Calu3 (cell line): Measurements from ENCODE around the gene FRAS1. TPM values are rescaled to one million over a fixed set of nuclear protein-coding genes. Genes with fewer than 3 reads are reported as not detected.

Experiments used
- BruUV-seq: library from RNA; stranded (reverse); fragments of 400-500 nt; replicated peaks from 2 replicates; lab custom pipeline; 2021; lab: Mats Ljungman, UMichigan
- CTCF ChIA-PET: fragments of 300-600 bp; sonication (Branson Sonifier 250); formaldehyde crosslinking; loops from one replicate; lab custom pipeline; 2022; ENCODE audit warnings: antibody characterized with exemption; lab: Charles Lee
- DNase-seq: peaks from one replicate; pipeline ENCODE4 v3.0.0; 2022
- H3K27ac Mint-ChIP-seq: one replicate; pipeline ENCODE4 v1.8.0; 2022; ENCODE audit warnings: mixed read lengths; ENCODE audit not compliant: unreplicated experiment
- H3K27me3 Mint-ChIP-seq: one replicate; pipeline ENCODE4 v1.8.0; 2022; ENCODE audit warnings: mixed read lengths; ENCODE audit not compliant: unreplicated experiment
- H3K36me3 Mint-ChIP-seq: one replicate; pipeline ENCODE4 v1.8.0; 2022; ENCODE audit warnings: mild to moderate bottlenecking, moderate library complexity, mixed read lengths; ENCODE audit not compliant: insufficient read depth, unreplicated experiment
- H3K4me1 Mint-ChIP-seq: one replicate; pipeline ENCODE4 v1.8.0; 2022; ENCODE audit warnings: mild to moderate bottlenecking, low read depth, mixed read lengths; ENCODE audit not compliant: unreplicated experiment
- H3K4me3 Mint-ChIP-seq: one replicate; pipeline ENCODE4 v1.8.0; 2022; ENCODE audit warnings: mild to moderate bottlenecking, low read depth, moderate library complexity, mixed read lengths; ENCODE audit not compliant: unreplicated experiment
- H3K9me3 Mint-ChIP-seq: one replicate; pipeline ENCODE4 v1.8.0; 2022; ENCODE audit warnings: low read depth, mixed read lengths; ENCODE audit not compliant: unreplicated experiment
- intact Hi-C: fragments of 100-400 bp; cut with micrococcal nuclease; formaldehyde crosslinking; loops from one replicate; pipeline ENCODE4 v1.10.0; 2022; ENCODE audit not compliant: unreplicated experiment
- total RNA-seq: library from RNA; stranded (reverse); gene quantifications from 2 replicates; pipeline ENCODE4 v1.2.3, GENCODE V29; 2022
- TF ChIP-seq, protein P1 (sequence below): fragments of 200-600 bp; IDR thresholded peaks from one replicate; pipeline ENCODE4 v1.8.0; 2022; ENCODE audit warnings: antibody characterized with exemption; ENCODE audit not compliant: unreplicated experiment

The FRAS1 gene
- total RNA-seq, 1 experiment from 2014 or later: 29.4 TPM

DNA sequence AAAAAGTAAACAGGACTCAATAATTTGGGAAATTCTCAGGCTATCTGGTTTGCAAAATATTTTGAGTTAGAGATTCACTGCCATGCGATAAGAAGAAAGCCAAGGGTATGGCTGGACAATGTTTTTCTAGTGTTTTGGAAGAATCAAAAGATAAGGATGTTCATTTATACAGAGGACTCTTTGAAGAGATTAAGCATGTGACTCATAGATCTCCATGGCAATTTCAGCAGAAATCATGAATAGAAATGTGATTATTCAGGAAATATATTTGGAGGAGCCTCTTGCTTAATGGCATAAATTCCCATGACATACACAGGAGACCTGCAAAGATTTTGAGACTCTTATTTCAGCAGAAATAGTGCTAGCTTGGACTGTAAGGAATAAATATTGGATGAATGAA is 16.7 kb upstream of the FRAS1 start:
- DNase-seq: no peak
- CTCF ChIA-PET: no interaction called here
- H3K36me3 Mint-ChIP-seq: no peaks in the 10 kb centered on the region
- no peaks in the 10 kb centered on the region for H3K4me1 Mint-ChIP-seq
- H3K9me3 Mint-ChIP-seq: no peaks in the 10 kb centered on the region
- TF ChIP-seq, protein P1, sequence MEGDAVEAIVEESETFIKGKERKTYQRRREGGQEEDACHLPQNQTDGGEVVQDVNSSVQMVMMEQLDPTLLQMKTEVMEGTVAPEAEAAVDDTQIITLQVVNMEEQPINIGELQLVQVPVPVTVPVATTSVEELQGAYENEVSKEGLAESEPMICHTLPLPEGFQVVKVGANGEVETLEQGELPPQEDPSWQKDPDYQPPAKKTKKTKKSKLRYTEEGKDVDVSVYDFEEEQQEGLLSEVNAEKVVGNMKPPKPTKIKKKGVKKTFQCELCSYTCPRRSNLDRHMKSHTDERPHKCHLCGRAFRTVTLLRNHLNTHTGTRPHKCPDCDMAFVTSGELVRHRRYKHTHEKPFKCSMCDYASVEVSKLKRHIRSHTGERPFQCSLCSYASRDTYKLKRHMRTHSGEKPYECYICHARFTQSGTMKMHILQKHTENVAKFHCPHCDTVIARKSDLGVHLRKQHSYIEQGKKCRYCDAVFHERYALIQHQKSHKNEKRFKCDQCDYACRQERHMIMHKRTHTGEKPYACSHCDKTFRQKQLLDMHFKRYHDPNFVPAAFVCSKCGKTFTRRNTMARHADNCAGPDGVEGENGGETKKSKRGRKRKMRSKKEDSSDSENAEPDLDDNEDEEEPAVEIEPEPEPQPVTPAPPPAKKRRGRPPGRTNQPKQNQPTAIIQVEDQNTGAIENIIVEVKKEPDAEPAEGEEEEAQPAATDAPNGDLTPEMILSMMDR: no peak
- H3K27ac Mint-ChIP-seq: no peak overlapping the region
- H3K27me3 Mint-ChIP-seq: no peaks in the 10 kb centered on the region
- no TSS peak for BruUV-seq
- intact Hi-C loops: no loop called here
- no peak overlapping the region for H3K4me3 Mint-ChIP-seq

DNA sequence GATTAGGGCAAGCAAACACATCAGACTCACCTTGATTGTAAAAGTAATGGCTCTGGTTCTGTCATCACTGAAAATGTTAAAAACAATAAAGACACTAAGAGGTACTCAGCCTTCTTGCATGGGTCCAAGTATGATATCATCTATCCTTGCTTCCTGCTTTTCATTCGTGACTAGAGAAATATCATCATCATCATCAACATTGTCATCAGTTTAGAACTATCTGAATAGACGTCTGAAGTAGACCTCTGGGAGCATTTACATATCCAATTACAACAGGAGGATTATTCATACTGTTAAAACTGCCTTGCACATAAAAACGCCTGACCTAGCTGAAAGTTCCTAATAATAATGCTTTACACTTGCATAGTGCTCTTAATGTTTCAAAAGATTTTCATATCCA is 9.8 kb upstream of the FRAS1 start:
- no TSS peak for BruUV-seq
- CTCF ChIA-PET: no interaction called here
- no peaks in the 10 kb centered on the region for H3K27me3 Mint-ChIP-seq

DNA sequence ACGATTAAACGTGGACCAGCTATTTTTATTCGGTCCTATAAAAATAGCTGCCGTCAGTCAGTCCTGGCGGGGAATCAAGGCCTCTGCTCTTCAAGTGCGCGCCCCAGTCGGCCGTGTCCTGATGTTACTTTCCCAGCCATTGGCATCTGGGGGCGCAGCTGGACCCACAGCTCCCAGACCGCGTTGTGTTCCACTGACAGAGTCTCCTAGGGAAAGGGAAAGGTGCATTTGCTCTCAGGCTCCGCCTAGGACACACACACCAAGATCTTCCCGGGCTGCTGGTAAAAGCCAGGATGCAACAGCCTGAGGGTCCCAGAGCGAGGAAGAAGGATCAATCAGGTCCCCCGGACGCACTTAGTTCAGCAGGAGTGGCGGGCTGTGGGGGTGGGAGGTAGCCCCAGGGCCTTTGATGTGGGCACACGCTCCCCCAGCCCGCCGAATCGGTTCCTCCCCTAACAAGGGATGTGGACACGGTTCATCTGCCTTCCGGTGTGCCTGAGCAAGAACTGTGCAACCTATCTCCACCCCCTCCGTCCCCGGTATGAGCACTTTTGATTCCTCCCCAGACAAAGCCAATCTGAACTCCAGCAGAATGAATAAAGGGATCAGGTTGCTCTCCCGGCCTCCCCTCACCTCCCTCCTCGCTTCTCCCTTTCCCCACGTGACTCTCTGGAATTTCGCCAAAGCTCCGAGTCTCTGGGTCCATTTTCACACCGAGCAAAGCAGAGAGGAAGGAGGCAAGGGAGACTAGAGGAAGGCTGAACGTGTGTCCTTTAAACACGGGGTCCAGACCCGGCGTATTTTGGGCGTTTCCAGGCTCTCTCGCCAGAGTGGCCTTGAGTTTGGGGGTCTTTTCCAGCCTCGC is 626 bp upstream of the FRAS1 start:
- CTCF ChIA-PET: interaction anchor here (0.9 to 1.1 kb wide), 2 partner anchors 62 to 323 kb away, joined by 3 to 5 read pairs (median 3); no protein-coding TSS in a partner anchor
- TF ChIP-seq, protein P1: no peak
- peak; percentile 74 for DNase-seq
- Mint-ChIP-seq H3K36me3 (peaks cover 35% of the 10 kb centered on the region), H3K4me3 (peak overlapping the region; percentile 88), H3K27ac (peak overlapping the region; percentile 74), H3K27me3 (no peaks in the 10 kb centered on the region), H3K9me3 (no peaks in the 10 kb centered on the region), H3K4me1 (no peaks in the 10 kb centered on the region)
- TSS peak; percentile 32 for BruUV-seq
- intact Hi-C loops: loop anchor here (5.0 to 10.0 kb wide), 4 partner anchors 121 to 476 kb away; no protein-coding TSS in a partner anchor

More for the DNA sequence above, 9.8 kb upstream of the FRAS1 start:
- H3K4me1 Mint-ChIP-seq: no peaks in the 10 kb centered on the region
- TF ChIP-seq, protein P1: no peak
- H3K36me3 Mint-ChIP-seq: no peaks in the 10 kb centered on the region
- intact Hi-C loops: no loop called here
- H3K4me3 Mint-ChIP-seq: no peak overlapping the region
- no peaks in the 10 kb centered on the region for H3K9me3 Mint-ChIP-seq
- H3K27ac Mint-ChIP-seq: no peak overlapping the region
- DNase-seq: no peak

DNA sequence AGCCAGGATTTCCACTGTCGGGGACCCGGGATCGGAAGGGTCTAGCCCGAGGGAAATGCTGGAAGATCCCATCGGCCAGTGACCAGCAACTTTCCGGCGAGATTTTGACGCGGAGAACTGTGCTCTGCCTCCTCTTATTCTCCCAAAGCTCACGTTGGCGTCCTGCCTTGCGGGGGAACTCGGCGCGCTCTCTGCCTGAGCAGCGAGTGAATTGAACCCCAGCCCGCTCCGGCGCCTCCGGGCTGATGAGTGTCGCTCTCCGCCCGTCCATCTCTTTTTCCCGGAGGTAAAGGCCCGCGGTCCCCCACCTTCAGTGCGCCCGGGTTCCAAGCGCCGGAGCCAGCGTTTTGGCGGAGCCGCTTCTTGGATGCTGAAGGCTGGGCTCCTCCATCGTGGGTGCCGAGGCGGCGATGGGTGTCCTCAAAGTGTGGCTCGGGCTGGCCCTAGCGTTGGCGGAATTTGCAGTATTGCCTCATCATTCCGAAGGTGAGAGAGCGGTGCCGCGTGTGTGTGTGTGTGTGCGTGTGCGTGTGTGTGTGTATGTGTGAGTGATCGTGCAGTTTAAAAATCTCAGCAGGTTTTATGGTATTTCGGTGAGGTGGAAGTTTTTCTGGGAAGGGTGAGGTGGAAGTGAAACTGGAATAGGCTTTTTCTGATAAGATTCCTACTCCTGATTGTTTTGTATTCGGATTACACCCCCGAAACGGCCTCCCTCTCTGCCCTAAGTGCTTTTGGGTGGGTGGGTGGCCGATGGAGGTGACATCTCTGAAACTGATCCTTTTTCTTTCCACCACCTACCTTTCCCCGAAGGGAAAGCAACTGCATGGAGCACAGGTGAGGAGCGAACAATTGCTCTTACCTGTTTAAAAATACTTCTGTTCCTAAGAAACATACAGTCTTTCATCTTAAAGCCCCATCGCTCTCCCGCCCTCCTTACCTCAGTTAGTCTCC is 752 bp downstream of the FRAS1 start:
- Mint-ChIP-seq H3K27me3 (no peaks in the 10 kb centered on the region), H3K36me3 (peaks cover 35% of the 10 kb centered on the region), H3K4me1 (no peaks in the 10 kb centered on the region), H3K4me3 (peak overlapping the region; percentile 88), H3K27ac (peak overlapping the region; percentile 44), H3K9me3 (no peaks in the 10 kb centered on the region)
- BruUV-seq: TSS peak; percentile 49
- TF ChIP-seq, protein P1: no peak
- intact Hi-C loops: loop anchor here (1.0 to 10.0 kb wide), 6 partner anchors 63 to 474 kb away; no protein-coding TSS in a partner anchor
- DNase-seq: peak; percentile 39
- CTCF ChIA-PET: interaction anchor here (0.9 to 1.9 kb wide), 3 partner anchors 23 to 322 kb away, joined by 3 to 16 read pairs (median 4); no protein-coding TSS in a partner anchor
